HL-60/S4 treated with retinoic acid at 250 ng/mL for 4 days and 3 days (cell line): Measurements from ENCODE around the gene HIC2.
"Not testable (repeated sequence)": the region's sequence is repeated elsewhere in the genome, so short reads cannot be mapped to it uniquely, and the experiment has no call there.

Source experiments
- in situ Hi-C: fragments of 300-500 bp; cut with MboI; formaldehyde crosslinking; loops from 2 replicates; pipeline ENCODE4 v1.7.0; 2022; ENCODE audit warnings: low sequenced_read_pairs

Gene HIC2

DNA sequence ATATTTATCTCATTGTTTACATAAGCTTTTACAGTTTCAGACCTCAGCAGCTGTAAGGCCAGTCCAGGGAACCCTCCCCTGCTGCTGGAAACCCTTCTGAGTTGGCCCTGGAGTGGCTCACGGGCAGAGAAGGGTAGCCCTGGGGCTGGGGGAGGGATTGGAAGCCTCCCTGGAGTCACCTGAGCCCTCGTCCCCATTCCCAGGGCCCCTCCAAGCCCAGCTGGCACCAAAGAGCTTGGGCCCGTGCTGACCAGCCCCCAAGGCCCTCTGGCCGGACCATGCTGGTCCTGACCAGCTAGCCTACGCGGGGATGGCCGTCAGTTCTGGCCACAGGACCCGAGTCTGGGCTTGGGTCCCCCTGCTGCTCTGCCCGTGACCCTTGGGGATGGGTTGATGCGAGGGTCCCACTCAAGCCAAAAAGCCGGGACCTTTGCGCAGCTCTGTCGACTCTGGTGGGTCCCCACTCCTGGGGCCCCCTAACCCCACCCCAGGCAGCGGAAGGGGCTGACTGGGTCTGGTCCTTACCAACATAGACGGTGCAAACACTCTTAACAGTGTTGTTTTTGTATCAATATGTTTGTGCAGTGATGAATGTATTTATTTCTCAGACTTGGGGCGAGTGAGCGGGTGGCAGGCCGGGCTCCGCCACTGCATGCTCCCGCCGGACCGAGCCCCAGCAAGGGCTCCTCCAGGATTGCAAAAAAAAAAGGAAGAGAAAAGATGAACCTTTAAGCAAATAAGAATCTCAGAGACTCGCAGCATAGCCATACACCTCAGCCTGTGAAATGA lies 32.6 kb downstream of the HIC2 start:
- in situ Hi-C loops: no loop called here

DNA sequence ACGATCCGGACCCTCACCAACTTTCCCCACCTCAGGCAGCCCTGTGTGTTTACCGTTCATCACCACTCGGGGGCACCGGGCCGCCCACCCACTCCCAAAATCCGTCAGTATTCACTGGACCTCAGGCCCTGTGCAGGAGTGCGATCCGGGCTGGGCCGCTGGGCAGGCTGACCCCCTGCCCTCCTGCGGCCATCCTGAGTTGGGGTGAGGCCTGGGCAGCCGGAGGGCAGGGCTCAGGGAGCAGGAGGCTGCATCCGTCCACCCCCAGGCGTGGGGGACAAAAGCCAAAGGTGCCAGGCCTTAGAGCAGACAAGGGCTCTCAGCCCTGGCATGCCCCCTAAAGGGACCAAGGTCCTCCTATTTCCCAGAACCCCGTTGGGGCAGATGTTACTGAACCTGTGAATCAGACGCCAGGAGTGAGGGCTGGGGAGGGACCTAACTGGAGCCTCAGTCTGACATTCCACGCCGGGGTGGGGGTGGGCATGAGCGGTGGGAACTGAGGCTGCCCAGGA lies 33.2 kb downstream of the HIC2 start:
- in situ Hi-C loops: no loop called here

DNA sequence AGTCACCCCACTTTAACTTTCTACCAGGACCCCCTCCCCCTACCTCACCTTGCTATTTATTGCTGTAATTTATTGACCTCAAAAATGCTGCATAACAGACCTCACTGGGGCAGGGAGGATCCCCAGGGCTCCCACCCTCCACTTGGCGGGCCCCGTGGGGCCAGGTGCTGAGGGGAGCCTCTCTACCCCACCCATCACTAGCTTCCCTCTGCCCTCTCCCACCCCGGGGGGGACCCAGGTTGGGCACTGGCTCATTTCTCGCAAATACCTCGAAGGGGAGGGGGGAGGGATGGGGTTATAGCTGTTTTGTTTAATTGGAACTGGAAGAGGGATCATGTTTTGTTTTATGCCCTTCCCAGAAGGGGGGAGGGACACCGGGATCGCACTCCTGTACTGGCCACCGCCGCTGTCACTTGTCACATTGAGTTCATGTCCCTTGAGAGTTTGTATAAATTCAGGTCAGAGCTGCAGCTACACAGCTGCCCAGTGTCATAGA lies 33.7 kb downstream of the HIC2 start:
- in situ Hi-C loops: no loop called here

DNA sequence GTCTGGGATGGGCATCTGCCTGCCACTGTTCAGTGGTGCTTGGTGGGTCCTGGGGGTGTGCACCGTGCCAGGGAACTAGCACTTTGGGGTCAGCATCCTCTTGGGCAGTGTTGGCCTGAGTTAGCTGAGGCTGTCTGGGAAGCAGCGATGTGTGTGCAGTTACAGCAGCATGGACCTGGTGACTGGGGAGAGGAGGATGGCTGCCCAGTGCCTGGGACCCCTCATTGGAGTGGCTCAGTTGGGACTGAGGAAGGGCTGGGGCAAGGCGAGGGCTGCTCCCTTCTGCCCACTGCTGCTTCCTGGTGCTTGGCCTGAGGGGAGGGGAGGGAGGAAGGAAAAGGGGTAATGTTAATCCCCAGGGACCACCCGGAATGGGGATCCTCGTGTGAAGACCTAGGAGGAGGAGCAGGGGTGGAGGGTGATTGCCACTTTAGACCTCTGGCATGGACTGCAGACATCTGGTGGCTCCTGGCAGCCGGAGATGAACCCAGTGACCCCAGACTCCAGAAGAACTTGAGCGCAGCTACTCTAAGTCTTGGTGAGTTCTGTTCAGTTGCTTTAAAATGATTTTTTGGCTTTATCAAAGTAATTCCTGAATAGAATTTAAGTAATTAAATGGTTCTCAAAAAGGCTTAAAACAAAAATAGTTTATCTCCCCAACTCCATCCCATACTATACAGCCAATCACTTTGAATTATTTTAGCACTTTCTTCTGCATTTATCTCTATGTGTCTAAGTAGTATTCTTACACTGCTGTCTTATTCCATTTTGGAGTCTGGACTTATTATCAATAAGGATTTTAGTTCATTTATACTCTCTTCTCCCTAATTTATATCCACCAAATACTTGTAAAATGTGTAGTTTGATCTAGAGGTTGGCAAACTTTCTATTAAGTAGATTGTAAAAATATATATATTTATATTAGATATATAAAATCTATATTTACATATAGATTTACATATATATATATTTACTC lies 34.7 kb downstream of the HIC2 start:
- in situ Hi-C loops: no loop called here

DNA sequence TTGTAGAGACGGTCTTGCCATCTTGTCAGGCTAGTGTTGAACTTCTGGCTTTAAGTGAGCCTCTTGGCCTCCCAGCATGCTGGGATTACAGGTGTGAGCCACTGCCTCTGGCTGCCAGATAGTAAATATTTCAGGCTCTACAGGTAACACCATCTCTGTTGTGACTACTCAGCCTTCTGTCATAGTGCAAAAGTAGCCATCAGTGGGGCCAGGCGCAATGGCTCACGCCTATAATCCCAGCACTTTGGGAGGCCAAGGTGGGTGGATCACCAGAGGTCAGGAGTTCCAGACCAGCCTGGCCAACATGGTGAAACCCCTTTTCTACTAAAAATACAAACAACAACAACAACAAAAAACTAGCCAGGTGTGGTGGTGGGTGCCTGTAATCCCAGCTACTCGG lies 35.5 kb downstream of the HIC2 start:
- in situ Hi-C loops: not testable (repeated sequence)

DNA sequence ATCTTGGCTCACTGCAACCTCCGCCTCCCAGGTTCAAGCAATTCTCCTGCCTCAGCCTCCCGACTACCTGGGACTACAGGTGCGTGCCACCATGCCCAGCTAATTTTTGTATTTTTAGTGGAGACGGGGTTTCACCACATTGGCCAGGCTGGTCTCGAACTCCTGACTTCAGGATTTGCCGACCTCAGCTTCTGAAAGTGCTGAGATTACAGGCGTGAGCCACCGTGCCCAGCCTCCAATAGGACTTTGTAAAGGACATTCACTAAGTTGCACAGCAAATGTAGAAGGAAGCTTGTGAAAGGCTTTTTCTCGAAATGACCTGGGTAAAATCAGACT lies 37.8 kb downstream of the HIC2 start:
- in situ Hi-C loops: not testable (repeated sequence)

DNA sequence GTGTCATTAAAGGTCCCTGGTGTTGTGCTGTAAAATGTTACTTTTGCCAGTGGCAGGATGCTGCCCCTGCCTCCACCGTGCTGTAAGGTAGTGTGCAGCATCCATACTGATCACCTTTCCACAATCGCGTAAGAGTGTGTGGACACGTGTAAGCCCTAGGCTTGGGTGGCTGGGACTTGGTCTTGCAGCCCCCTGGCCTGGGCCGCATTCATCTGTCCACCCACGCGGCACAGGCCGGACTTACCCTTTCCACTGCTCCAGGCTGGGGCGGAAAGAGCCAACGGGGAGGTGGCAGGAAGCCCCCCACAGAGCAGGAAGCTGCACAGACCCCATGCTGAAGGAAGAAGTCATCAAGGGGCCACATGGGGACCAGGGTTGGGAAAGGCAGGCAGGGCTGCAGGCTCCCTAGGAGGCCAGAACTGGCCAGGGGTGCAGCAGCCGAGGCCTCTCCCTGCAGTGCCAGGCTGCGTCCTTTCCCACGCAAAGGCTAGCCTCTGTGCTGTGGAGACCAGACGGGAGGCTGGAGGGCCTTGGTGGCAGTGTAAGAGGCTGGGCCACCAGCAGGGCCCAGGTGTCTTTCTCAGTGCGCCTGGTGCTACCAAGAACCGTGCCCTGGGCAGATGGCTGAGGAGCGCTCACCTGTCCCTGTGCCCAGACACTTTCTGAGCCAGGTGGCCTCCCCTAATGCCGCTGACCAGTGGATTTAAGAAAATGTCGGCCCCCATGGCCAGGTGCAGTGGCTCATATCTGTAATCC lies 38.3 kb downstream of the HIC2 start:
- in situ Hi-C loops: no loop called here

DNA sequence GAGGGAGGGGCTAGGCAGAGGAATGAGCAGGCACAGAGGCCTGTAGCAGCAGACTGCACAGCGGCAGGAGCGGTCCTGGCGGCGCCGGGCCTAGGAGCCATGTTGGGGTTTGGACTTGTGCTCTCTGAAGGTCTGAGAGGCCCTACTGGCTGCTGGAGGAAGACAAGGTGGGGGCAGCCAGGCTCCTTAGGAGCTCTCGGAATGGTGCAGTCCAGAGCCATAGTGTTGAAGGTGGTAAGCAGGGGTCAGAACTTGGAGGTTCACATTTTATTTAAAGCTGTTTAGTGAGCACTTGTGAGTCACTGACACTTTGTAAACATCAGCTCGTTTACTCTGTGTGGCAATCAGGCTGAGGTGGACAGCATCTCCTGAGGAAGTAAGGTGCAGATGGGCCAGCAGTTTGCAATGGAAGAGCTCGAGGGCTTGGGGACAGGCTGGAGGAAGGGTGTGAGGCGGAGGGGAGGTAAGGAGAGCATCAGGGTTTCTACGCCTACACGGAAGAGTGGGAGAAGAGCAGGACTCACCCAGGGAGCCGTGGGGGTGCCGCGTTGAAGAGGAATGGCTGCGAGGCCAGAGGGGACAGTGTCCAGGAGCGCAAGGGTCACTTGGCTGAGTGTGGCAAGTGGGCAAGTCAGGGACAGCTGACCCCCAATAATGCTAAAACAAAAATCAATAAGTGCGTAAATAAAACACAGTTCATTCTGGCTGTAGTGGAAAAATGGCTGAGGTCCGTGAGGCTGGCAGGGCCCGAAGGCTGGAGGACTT lies 40.0 kb downstream of the HIC2 start:
- in situ Hi-C loops: no loop called here

DNA sequence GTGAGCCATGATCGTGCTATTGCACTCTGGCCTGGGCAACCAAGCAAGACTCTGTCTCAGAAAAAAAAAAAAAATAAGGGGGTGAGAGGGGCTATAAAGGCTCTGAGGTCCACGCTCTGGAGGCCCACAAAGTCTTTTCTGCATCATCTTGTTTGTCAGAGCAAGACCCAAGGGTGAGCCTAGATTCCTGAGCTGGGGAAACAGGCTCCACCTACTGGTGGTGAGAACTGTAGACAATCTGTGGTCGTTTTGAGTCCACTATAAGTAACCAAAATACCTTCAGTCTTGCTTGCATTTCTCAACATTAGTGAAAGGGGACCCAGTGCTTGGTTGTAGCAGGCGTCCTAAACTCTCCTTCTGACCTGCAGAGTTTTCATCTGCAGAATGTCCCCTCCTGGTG lies 45.5 kb downstream of the HIC2 start:
- in situ Hi-C loops: not testable (repeated sequence)

DNA sequence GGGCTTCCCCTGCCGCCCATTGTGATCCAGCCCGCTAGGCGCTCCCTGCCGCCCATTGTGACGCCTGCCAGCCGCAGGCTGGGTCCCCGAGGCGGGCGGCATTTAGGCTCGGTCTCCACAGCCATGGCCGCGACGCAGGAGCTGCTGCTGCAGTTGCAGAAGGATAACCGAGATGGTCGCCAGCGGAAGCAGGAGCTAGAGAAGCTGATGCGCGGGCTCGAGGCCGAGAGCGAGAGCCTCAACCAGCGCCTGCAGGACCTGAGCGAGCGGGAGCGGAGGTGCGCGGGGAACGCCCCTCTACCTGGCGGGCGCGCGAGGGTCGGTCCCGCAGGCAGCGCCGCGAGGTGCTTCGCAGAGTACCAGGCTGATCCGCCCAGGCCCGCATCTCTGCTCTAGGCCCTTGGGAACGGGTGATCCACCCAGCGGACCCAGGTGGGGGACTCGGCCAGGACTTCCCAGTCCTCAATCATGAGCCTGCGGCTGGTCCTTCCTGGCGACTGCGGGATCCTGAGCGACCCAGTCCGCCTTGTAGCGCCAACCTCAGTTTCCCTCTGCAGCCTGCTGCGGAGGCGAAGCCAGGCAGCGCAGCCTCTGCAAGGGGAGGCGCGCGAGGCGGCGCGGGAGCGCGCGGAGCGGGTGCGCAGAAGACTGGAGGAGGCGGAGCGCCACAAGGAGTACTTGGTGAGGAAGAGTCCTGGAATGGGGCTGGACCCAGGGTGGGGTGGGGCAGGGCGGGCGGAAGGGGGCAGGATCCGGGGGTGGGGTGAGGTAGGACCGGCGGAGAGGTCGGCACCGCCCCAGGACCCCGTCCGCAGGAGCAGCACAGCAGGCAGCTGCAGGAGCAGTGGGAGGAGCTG lies 50.4 kb downstream of the HIC2 start, which contains the start of gene TMEM191C:
Gene TMEM191C, plus strand, starts transcription at position 51 of the 857 bp plus-strand sequence. Its CDS starts 73 bp downstream, at position 124.
- in situ Hi-C loops: not testable (repeated sequence)

DNA sequence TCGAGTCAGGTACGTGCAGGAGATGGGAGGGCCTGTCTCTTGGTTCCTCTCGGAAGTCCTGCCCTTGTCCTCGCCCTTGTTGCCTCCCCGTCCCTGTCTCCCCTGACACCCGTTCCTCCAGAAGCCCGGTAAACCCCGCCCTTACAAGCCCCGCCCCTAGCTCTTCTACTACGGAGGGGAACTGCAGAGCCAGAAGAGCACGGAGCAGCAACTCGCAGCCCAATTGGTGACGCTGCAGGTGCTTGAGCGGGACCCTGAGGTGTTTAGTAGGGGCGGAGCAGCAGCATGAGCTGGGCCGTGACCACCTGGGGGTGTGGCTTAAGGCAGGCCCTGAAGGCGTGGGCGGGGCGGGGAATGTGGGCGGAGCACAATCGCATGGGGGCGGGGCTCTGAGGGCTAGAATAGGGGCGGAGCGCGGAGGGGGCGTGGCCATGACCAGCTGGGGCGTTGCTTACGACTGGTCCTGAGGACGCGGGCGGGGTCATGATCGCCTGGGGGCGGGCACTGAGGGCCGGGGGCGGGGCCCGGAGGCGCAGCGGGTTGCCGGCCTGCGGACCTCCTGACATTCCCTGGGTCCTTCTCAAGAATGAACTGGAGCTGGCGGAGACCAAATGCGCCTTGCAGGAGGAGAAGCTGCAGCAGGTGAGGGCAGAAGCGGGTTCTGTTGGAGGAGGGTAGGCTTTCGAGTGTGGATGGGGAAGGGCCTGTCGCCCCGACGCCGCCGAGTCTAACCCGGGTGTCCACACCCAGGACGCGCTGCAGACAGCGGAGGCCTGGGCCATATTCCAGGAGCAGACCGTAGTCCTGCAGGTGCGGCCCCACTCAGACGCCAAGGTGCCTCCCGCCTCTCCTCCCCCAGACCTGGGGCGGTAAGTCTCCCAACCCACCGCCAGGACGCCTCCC lies 51.3 kb downstream of the HIC2 start:
- in situ Hi-C loops: not testable (repeated sequence)

DNA sequence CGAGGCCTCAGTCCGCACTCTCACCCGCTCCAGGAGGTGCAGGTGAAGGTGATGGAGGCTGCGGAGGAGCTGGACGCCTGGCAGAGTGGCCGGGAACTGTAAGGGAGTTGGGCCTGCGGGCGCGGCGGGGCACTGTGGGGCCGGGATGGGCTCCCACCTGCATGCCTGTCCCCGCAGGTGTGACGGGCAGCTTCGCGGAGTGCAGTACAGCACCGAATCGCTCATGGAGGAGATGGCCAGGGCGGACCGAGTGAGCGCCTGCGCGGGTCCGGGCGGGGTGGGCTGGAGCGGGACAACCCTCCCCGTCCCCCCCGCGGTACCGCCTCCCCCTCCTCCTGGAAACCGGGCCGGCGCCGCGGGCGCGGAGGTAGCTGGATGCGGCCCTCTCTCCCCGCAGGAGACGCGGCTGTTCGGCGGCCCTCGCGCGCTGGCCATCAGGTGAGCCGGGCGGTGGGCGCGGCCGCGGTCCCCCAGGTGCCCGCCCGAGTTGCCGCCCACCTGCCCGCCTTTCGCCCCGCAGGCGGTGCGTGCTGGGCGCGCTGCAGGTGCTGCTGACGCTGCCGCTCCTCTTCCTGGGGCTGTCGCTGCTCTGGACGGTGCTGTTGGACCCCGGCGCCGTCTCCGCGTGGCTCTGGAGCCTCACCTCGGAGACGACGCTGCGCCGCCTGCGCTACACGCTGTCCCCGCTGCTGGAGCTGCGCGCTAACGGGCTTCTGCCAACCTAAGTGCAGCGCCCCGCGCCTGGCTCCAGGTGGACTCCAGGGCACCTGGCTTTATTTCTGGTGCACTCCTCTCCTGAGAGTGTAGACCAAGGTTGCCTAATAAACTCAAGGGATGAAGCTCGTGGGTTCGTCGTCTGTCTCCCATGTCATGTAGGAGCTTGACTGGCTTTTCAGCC lies 52.2 kb downstream of the HIC2 start:
- in situ Hi-C loops: not testable (repeated sequence)

DNA sequence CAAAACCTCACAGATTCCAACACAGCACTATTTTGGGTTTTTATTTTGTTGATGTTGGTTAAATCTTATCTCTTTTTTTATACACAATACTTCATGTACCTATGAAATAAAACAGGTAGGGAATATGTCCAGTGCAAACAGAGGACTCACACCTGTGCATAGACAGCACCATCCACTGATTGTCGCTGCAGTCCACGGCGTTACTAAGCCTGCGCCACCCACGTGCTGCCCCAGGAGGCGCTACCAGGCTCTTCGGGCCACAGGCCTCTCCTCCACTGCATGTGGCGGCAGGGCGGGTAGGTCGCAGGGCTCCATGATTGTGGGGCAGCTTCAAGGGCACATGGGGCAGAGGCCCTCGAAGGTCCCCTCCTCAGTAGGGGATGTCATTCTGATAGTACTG lies 55.8 kb downstream of the HIC2 start:
- in situ Hi-C loops: not testable (repeated sequence)

DNA sequence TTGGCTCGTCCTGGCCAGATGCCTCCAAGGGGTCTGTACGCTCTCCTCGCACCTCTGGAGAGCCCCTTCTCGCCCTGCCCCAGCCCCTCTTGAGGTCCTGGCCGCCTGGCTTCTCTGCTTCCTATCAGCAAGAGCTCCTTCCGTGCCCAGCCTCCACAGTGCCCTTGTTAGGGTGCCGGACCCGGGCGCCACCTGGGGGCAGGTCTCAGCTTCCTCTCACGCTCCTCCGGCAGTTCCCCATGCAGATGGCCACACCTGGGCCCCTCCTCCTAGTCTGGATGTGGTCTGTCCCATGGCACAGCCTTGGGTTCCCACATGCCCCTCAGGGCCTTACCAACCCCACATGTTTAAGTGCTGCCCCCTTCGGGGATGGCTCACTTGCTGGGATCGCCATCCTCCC lies 56.5 kb downstream of the HIC2 start:
- in situ Hi-C loops: not testable (repeated sequence)

DNA sequence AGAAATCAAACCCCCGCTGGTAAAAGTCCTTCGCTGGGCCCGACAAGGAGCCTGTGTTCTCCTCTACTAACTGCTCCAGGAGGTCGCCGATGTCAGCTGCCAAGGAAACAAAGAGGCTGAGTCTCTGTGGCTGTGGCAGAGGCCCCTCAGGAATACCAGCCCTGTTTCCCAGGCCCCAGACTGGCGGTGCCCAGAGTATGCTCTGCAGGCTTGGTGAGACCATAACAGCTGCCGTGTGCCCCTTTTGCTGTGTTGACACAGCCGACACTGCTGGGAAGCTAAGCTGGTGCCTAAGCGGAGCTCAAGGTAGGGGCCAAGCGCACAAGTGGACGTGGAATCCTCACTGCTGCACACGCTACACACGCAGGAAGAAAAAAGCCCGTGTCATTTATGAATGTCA lies 66.9 kb downstream of the HIC2 start:
- in situ Hi-C loops: not testable (repeated sequence)

DNA sequence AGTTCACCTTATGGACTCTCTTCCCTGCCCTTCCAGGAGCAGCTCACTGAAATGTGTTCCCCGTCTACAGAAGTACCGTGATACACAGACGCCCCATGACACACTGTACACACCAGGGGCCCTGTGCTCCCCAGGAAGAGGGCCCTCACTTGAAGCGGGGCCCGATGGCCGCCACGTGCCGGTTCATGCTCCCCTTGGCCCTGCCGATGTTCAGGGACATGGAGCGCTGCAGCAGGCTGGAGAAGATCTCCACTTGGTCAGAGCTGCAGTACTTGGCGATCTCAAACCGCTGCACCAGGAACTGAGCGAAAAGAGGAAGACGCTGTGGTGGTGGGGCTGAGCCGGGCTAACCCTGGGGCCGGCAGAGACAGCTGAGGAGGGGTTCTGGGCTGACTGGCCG lies 70.6 kb downstream of the HIC2 start:
- in situ Hi-C loops: not testable (repeated sequence)

DNA sequence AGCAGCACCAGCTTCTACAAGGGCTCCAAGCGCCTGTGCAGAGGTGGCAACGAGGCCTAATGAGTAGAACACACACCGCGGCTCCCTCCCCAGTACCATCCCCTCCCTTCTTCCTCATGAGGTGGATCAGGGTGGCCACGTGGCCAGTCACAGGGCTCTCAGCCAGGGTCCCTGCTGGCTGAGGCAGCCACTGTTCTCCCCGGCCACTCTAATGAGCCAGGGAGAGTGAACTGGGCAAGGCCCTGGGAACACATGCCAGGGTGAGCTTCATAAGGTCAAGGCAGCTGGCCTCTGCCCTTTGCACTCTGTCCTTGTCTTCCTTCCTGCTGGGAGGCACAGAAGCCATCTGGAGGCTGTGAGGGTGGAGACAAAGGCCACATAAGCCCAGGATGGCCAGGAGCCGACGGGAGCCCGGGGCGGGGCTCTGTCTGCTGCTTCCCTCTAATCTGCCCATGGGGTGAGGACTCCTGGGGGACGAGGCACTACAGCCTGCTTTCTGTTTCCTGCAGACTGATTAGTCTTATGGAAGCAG lies 72.0 kb downstream of the HIC2 start:
- in situ Hi-C loops: not testable (repeated sequence)
